Left ventricle myocardium inferior (tissue), 1 donor: ENCODE results near the gene TOM1. TPM values are rescaled to one million over a fixed set of nuclear protein-coding genes. Genes with fewer than 3 reads are reported as not detected.

Experiments used
- DNase-seq: peaks from one replicate; pipeline ENCODE4 v3.0.0-alpha.2; 2020
- H3K27ac ChIP-seq: fragments of 200-600 bp; replicated peaks from 2 replicates; pipeline ENCODE4 v1.8.0; 2021
- H3K27me3 ChIP-seq: fragments of 200-600 bp; 2 replicates; pipeline ENCODE4 v1.8.0; 2021; ENCODE audit warnings: low read depth
- H3K36me3 ChIP-seq: fragments of 200-600 bp; 2 replicates; pipeline ENCODE4 v1.8.0; 2021
- H3K4me1 ChIP-seq: fragments of 200-600 bp; 2 replicates; pipeline ENCODE4 v1.8.0; 2021
- H3K4me3 ChIP-seq: fragments of 200-600 bp; 2 replicates; pipeline ENCODE4 v1.8.0; 2021; ENCODE audit warnings: mild to moderate bottlenecking, moderate library complexity
- H3K9me3 ChIP-seq: fragments of 200-600 bp; replicated peaks from 2 replicates; pipeline ENCODE4 v1.8.0; 2021
- intact Hi-C: fragments of 100-400 bp; cut with micrococcal nuclease; formaldehyde crosslinking; loops from one replicate; pipeline ENCODE4 v1.11.0; 2022
- total RNA-seq: library from RNA; stranded (reverse); fragmentation: NEBNext Ultra II Directional; extraction: Animal tissue kit (Norgen Biotek cat#: 25700); gene quantifications from one replicate; pipeline ENCODE4 v1.2.1, GENCODE V29; 2021
- TF ChIP-seq, protein P1 (sequence below): fragments of 200-600 bp; IDR thresholded peaks from 2 replicates; pipeline ENCODE4 v1.8.0; 2021; ENCODE audit warnings: antibody characterized with exemption, mild to moderate bottlenecking, borderline replicate concordance
- donor health status: DM: no; HTN: yes; CAD: no; lungs with severe emphysema.

The TOM1 gene
- total RNA-seq, 1 donor from 2014 or later: 68.0 TPM

GRCh38 chr22:35345808-35346505 is 46.3 kb downstream of the TOM1 start:
- DNase-seq: no peak
- intact Hi-C loops: no loop called here
- peaks cover 15% of the 10 kb centered on the region for H3K4me1 ChIP-seq
- TF ChIP-seq, protein P1, sequence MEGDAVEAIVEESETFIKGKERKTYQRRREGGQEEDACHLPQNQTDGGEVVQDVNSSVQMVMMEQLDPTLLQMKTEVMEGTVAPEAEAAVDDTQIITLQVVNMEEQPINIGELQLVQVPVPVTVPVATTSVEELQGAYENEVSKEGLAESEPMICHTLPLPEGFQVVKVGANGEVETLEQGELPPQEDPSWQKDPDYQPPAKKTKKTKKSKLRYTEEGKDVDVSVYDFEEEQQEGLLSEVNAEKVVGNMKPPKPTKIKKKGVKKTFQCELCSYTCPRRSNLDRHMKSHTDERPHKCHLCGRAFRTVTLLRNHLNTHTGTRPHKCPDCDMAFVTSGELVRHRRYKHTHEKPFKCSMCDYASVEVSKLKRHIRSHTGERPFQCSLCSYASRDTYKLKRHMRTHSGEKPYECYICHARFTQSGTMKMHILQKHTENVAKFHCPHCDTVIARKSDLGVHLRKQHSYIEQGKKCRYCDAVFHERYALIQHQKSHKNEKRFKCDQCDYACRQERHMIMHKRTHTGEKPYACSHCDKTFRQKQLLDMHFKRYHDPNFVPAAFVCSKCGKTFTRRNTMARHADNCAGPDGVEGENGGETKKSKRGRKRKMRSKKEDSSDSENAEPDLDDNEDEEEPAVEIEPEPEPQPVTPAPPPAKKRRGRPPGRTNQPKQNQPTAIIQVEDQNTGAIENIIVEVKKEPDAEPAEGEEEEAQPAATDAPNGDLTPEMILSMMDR: no peak
- no peaks in the 10 kb centered on the region for H3K27me3 ChIP-seq
- peaks cover 65% of the 10 kb centered on the region for H3K36me3 ChIP-seq
- no peak overlapping the region for H3K4me3 ChIP-seq
- no peaks in the 10 kb centered on the region for H3K9me3 ChIP-seq
- H3K27ac ChIP-seq: no peak overlapping the region

- no peak overlapping the region for H3K27ac ChIP-seq
- TF ChIP-seq, protein P1: no peak
- H3K36me3 ChIP-seq: peaks cover 58% of the 10 kb centered on the region
- peaks cover 23% of the 10 kb centered on the region for H3K4me1 ChIP-seq
- no peaks in the 10 kb centered on the region for H3K27me3 ChIP-seq
- no peak overlapping the region for H3K4me3 ChIP-seq
- H3K9me3 ChIP-seq: no peaks in the 10 kb centered on the region
- intact Hi-C loops: no loop called here
- DNase-seq: no peak
Measured at GRCh38 chr22:35346596-35347220, 47.0 kb downstream of the TOM1 start.

DNA sequence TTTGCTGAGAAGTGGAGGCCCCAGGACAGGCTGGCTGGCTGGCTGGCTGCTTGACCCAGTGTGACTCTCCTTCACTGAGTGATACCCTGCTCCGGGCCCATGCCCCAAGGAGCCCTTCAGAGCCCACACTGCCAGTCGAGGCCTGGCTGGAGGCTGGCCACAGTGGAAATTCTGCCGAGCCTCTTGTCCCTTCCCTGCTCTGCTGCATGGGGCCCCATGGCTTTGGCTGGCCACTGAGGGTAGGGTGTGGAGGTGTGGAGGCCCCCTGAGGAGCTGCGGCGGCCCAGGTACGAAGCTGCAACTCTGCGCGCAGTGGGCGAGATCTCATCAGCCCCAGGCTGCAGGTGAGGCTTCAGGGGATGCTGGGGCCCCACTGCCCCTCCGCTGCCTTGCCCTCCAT is 47.8 kb downstream of the TOM1 start:
- Histone ChIP-seq H3K9me3 (no peaks in the 10 kb centered on the region), H3K4me1 (peaks cover 30% of the 10 kb centered on the region), H3K36me3 (peaks cover 50% of the 10 kb centered on the region), H3K27ac (no peak overlapping the region), H3K4me3 (no peak overlapping the region), H3K27me3 (no peaks in the 10 kb centered on the region)
- DNase-seq: no peak
- TF ChIP-seq, protein P1: no peak
- intact Hi-C loops: no loop called here

DNA sequence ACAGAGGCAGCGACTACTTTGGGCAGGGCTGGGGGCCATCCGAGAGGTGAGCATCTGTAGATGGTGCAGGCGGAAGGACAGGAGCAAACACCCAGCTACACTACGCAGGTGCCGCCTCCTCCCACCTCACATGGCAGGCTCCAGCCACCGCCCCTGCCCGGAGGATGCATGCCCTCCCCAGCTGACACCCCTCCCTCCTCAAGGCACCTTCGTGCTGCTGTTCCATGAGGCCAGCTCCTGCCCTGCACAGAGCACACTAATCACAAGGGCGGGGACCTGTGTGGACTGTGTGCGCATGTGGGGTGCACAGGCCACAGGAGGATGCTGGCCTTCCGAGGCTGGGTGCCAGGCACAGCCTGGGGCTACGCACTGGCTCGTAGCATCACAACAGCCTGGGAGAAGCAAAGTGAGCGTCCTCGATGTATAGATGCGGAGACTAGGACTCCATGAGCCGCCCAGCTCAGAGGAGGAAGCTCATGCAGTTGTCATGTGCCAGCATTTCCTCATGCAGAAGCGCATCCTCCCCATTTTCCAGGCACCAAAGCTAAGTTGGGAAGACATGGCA is 48.4 kb downstream of the TOM1 start:
- Histone ChIP-seq H3K27me3 (no peaks in the 10 kb centered on the region), H3K9me3 (no peaks in the 10 kb centered on the region), H3K4me1 (peaks cover 36% of the 10 kb centered on the region), H3K36me3 (peaks cover 49% of the 10 kb centered on the region), H3K27ac (no peak overlapping the region), H3K4me3 (no peak overlapping the region)
- TF ChIP-seq, protein P1: no peak
- intact Hi-C loops: no loop called here
- no peak for DNase-seq

GRCh38 chr22:35348703-35349102 is 49.0 kb downstream of the TOM1 start:
- TF ChIP-seq, protein P1: no peak
- Histone ChIP-seq H3K4me1 (peaks cover 37% of the 10 kb centered on the region), H3K27ac (no peak overlapping the region), H3K4me3 (no peak overlapping the region), H3K27me3 (no peaks in the 10 kb centered on the region), H3K9me3 (no peaks in the 10 kb centered on the region), H3K36me3 (peaks cover 48% of the 10 kb centered on the region)
- DNase-seq: no peak
- intact Hi-C loops: no loop called here
